GM12878 (cell line): ENCODE data around the gene PCDHGA8. TPM values are rescaled to one million over a fixed set of nuclear protein-coding genes. Genes with fewer than 3 reads are reported as not detected.

ENCODE experiments used
- ATAC-seq: fragments of 200-7000 bp; cut with Tn5 transposase; 3 replicates; pipeline ENCODE4 v1.9.1; 2020; ENCODE audit warnings: mild to moderate bottlenecking, moderate library complexity
- BruUV-seq: library from RNA; stranded (reverse); fragments of 400-500 nt; replicated peaks from 2 replicates; lab custom pipeline; 2021; lab: Mats Ljungman, UMichigan
- CTCF ChIA-PET: fragments of 300-600 bp; sonication (Branson Sonifier 250); formaldehyde crosslinking; extraction: SDS; loops from one replicate; lab custom pipeline; 2021; ENCODE audit warnings: inconsistent platforms; lab: Yijun Ruan, JAX
- POLR2A ChIA-PET: fragments of 350-600 bp; formaldehyde crosslinking; extraction: SDS; loops from one replicate; lab custom pipeline; 2021; ENCODE audit warnings: inconsistent platforms; lab: Charles Lee
- RAD21 ChIA-PET: fragments of 300-600 bp; sonication (Branson Sonifier 250); formaldehyde crosslinking; loops from one replicate; lab custom pipeline; 2023; ENCODE audit warnings: antibody characterized with exemption; ENCODE audit not compliant: unreplicated experiment; lab: Charles Lee
- SMC1A ChIA-PET: fragments of 300-600 bp; sonication (Branson Sonifier 250); formaldehyde crosslinking; loops from one replicate; lab custom pipeline; 2023; ENCODE audit not compliant: unreplicated experiment, uncharacterized antibody; lab: Charles Lee
- DNase-seq: peaks from one replicate; pipeline ENCODE4 v3.0.0-alpha.2; 2011; ENCODE audit warnings: low read depth, low spot score
- FAIRE-seq: peaks from 3 replicates; lab custom pipeline; 2011; peaks lifted over from hg19 to GRCh38; lab: Jason Lieb, UNC
- H2AFZ ChIP-seq: 2 replicates; pipeline ENCODE4 v1.6.0; 2011; ENCODE audit warnings: low read depth, low read length, control low read depth; ENCODE audit not compliant: control insufficient read depth
- H3K27ac ChIP-seq: 2 replicates; pipeline ENCODE4 v1.5.1; 2011; ENCODE audit warnings: control low read depth; ENCODE audit not compliant: control insufficient read depth, insufficient read depth
- H3K27me3 ChIP-seq, 2 experiments: replicated peaks in 1 of 2; 2 replicates each; pipeline versions ENCODE4 v1.6.0 to v1.6.1; 2011; ENCODE audit warnings: low read length in 1 of 2; ENCODE audit not compliant: control insufficient read depth in 2 of 2, insufficient read depth in 2 of 2
- H3K36me3 ChIP-seq, 2 experiments: 2 replicates each; pipeline ENCODE4 v1.5.1; 2011; ENCODE audit warnings: low read length in 1 of 2; ENCODE audit not compliant: control insufficient read depth in 2 of 2, insufficient read depth in 2 of 2
- H3K4me1 ChIP-seq: 2 replicates; pipeline ENCODE4 v1.6.1; 2011; ENCODE audit warnings: mild to moderate bottlenecking, low read length, moderate library complexity, mixed read lengths; ENCODE audit not compliant: control insufficient read depth, insufficient read depth
- H3K4me2 ChIP-seq: 2 replicates; pipeline ENCODE4 v1.6.0; 2011; ENCODE audit warnings: control low read depth; ENCODE audit not compliant: control insufficient read depth, insufficient read depth
- H3K4me3 ChIP-seq: fragments of 200-600 bp; sonication (generic); 2 replicates; pipeline ENCODE4 v1.5.1; 2016
- H3K79me2 ChIP-seq: 2 replicates; pipeline ENCODE4 v1.6.0; 2011; ENCODE audit warnings: low read length; ENCODE audit not compliant: control insufficient read depth, insufficient read depth
- H3K9ac ChIP-seq: 2 replicates; pipeline ENCODE4 v1.8.0; 2011; ENCODE audit warnings: low read length, control low read depth, mixed read lengths; ENCODE audit not compliant: control insufficient read depth, insufficient read depth
- H3K9me3 ChIP-seq: replicated peaks from 3 replicates; pipeline ENCODE4 v1.5.1; 2011; ENCODE audit warnings: mild to moderate bottlenecking, low read length; ENCODE audit not compliant: control insufficient read depth, insufficient read depth
- H4K20me1 ChIP-seq: 2 replicates; pipeline ENCODE4 v1.6.0; 2011; ENCODE audit not compliant: control insufficient read depth, insufficient read depth
- BMI1 ChIP-seq: fragments of 450-650 bp; IDR thresholded peaks from 2 replicates; pipeline ENCODE4 v1.6.1; 2016; ENCODE audit warnings: mild to moderate bottlenecking, moderate library complexity, borderline replicate concordance
- FOXM1 ChIP-seq: IDR thresholded peaks from 2 replicates; pipeline ENCODE4 v1.6.1; 2012; ENCODE audit warnings: low read depth, mild to moderate bottlenecking, inconsistent platforms, low read length, moderate library complexity
- IKZF1 ChIP-seq: fragments of 450-650 bp; conservative IDR thresholded peaks from 2 replicates; pipeline ENCODE4 v1.6.1; 2017; ENCODE audit warnings: antibody characterized with exemption, mild to moderate bottlenecking
- KDM1A ChIP-seq: fragments of 200-600 bp; sonication (generic); IDR thresholded peaks from 2 replicates; pipeline ENCODE4 v1.6.1; 2016; ENCODE audit warnings: borderline replicate concordance
- MLLT1 ChIP-seq: fragments of 450-650 bp; IDR thresholded peaks from 2 replicates; pipeline ENCODE4 v1.6.1; 2016; ENCODE audit warnings: mild to moderate bottlenecking
- MXI1 ChIP-seq: fragments of 150-350 bp; IDR thresholded peaks from 2 replicates; pipeline ENCODE4 v1.6.1; 2011; ENCODE audit warnings: low read depth, mild to moderate bottlenecking, inconsistent platforms, low read length, improper control_type of control experiment
- NFYA ChIP-seq: IDR thresholded peaks from 2 replicates; pipeline ENCODE4 v1.6.1; 2011; ENCODE audit warnings: low read depth, mild to moderate bottlenecking, low read length, improper control_type of control experiment, borderline replicate concordance
- PAX8 ChIP-seq: fragments of 450-650 bp; IDR thresholded peaks from 2 replicates; pipeline ENCODE4 v1.6.1; 2017; ENCODE audit warnings: mild to moderate bottlenecking, moderate library complexity
- PRDM15 ChIP-seq: fragments of 450-650 bp; formaldehyde crosslinking; IDR thresholded peaks from 2 replicates; pipeline ENCODE4 v1.4.0; 2020; ENCODE audit warnings: mild to moderate bottlenecking, moderate library complexity
- SIN3A ChIP-seq: IDR thresholded peaks from 2 replicates; pipeline ENCODE4 v1.6.1; 2012; ENCODE audit warnings: low read depth, low read length, improper control_type of control experiment
- SP1 ChIP-seq: IDR thresholded peaks from one replicate; pipeline ENCODE4 v1.6.1; 2011; ENCODE audit warnings: low read depth, low read length
- SUPT20H ChIP-seq: IDR thresholded peaks from 2 replicates; pipeline ENCODE4 v1.6.1; 2011; ENCODE audit warnings: low read depth, mild to moderate bottlenecking, low read length, moderate library complexity, borderline replicate concordance; ENCODE audit not compliant: control insufficient read depth
- TAF1 ChIP-seq: IDR thresholded peaks from 2 replicates; pipeline ENCODE4 v1.6.1; 2011; ENCODE audit warnings: mild to moderate bottlenecking, low read depth, low read length, borderline replicate concordance
- ZBTB33 ChIP-seq: fragments of 450-650 bp; IDR thresholded peaks from 2 replicates; pipeline ENCODE4 v1.6.1; 2017; ENCODE audit warnings: mild to moderate bottlenecking
- WGBS: methylation state at CpG from one replicate; pipeline ENCODE4 v1.1.6; 2016; ENCODE audit warnings: low lambda C conversion rate; ENCODE audit not compliant: insufficient replicate concordance, insufficient coverage; ENCODE audit errors: missing lambda C conversion rate; 5-methylcytosine and 5-hydroxymethylcytosine counted together
- in situ Hi-C: fragments of 300-500 bp; cut with MboI; formaldehyde crosslinking; loops from 9 replicates; pipeline ENCODE4 v1.14.3; 2018; ENCODE audit warnings: mixed read lengths
- intact Hi-C: fragments of 100-400 bp; cut with micrococcal nuclease; formaldehyde crosslinking; loops from one replicate; pipeline ENCODE4 v1.14.2; 2022; ENCODE audit not compliant: unreplicated experiment
- polyA plus RNA-seq, 11 experiments: library from polyadenylated mRNA; depleted of rRNA in 4 of 11; unstranded in 6 of 11; stranded (reverse) in 5 of 11; fragments of >200 nt; fragmentation: Nextera tagmentation in 4 of 11; fragmentation: Illumina TruSeq in 1 of 11; extraction: Ambion mirVana in 4 of 11; extraction: Trizol in 1 of 11; gene quantifications; 1 replicate in 1 of 11; 2 replicates in 10 of 11; pipeline versions ENCODE4 v1.2.1 to v1.2.3, GENCODE V29; 2011 to 2016; ENCODE audit warnings: inconsistent platforms in 2 of 11, missing spikeins in 2 of 11, low read depth in 1 of 11
- total RNA-seq, 4 experiments: library from RNA; depleted of rRNA in 3 of 4; stranded (reverse); fragments of >200 nt in 3 of 4; fragmentation: Illumina TruSeq in 1 of 4; extraction: Trizol in 1 of 4; gene quantifications; 2 replicates each; pipeline versions ENCODE4 v1.2.1 to v1.2.3, GENCODE V29; 2013 to 2021

Gene PCDHGA8
- total and polyA plus RNA-seq, 10 of the 15 experiments (the other 5 are each of a cell fraction or from before 2014, with no cell fraction given) = 0.01 to 0.04 TPM; not detected in 8

- 89% methylated on average over 2 of the region's 2 CpGs for WGBS
- no peak overlapping the region for H3K27ac ChIP-seq
- FAIRE-seq (no peak), ATAC-seq (no peak), DNase-seq (no peak)
- ChIA-PET RAD21 (no interaction called here), SMC1A (no interaction called here), CTCF (interaction anchor here (1.2 kb wide), 1 partner anchor 90 kb away, joined by 3 read pairs; no protein-coding TSS in a partner anchor), POLR2A (no interaction called here)
- H4K20me1 ChIP-seq = no peaks in the 10 kb centered on the region
- no peaks in the 10 kb centered on the region for H3K36me3 ChIP-seq
- no peaks in the 10 kb centered on the region for H3K27me3 ChIP-seq
- intact Hi-C loops (no loop called here), in situ Hi-C loops (no loop called here)
- H3K79me2 ChIP-seq = no peaks in the 10 kb centered on the region
- H3K9ac ChIP-seq = no peak overlapping the region
- no peaks in the 10 kb centered on the region; the same call in 1 of the 2 replicates for H3K4me1 ChIP-seq
- no peak overlapping the region for H2AFZ ChIP-seq
- no peak overlapping the region for H3K4me2 ChIP-seq
- H3K4me3 ChIP-seq = no peak overlapping the region
- no TSS peak for BruUV-seq
- peaks cover 13% of the 10 kb centered on the region; the same call in 2 of the 3 replicates for H3K9me3 ChIP-seq
- TF ChIP-seq SP1 (no peak), KDM1A (no peak), BMI1 (no peak), SUPT20H (no peak), MXI1 (no peak), PAX8 (no peak), ZBTB33 (no peak), TAF1 (no peak), PRDM15 (CRISPR knock-in tag) (no peak), NFYA (no peak), FOXM1 (no peak), SIN3A (no peak), MLLT1 (no peak), IKZF1 (no peak)
Measured at GRCh38 chr5:141434006-141434405, 41.6 kb downstream of the PCDHGA8 start.
